Measurements from ENCODE around the gene FAM24B. TPM values are rescaled to one million over a fixed set of nuclear protein-coding genes. Genes with fewer than 3 reads are reported as not detected.

Gene FAM24B
- total RNA-seq, result 1 to 10 TPM in 3 of 4 donors, not detected in 1; 1.5 to 4.8 (median 1.9) TPM

- no peak for TF ChIP-seq CTCF (IDR thresholded peaks at IDR 0.05; ENCODE audit: low read depth)
These were observed at the start of gene FAM24B for GRCh38 chr10:122879339-122880273. FAM24B (minus strand) TSS chr10:122879581; CDS start chr10:122850515, 29,066 bp downstream.

- TF ChIP-seq CTCF (IDR thresholded peaks at IDR 0.05; ENCODE audit: low read depth), result no peak
These were observed 36.3 kb upstream of the FAM24B start for GRCh38 chr10:122915700-122916099.

GRCh38 chr10:122911889-122912484, 32.6 kb upstream of the FAM24B start:
- TF ChIP-seq CTCF (IDR thresholded peaks at IDR 0.05; ENCODE audit: low read depth), result no peak

- no peak for TF ChIP-seq CTCF (IDR thresholded peaks at IDR 0.05; ENCODE audit: low read depth)
These were observed 30.9 kb upstream of the FAM24B start, which contains the start of gene FAM24A for GRCh38 chr10:122910310-122910709. FAM24A (plus strand) TSS chr10:122910610; CDS start chr10:122911635, 1,025 bp downstream.

GRCh38 chr10:122894261-122894944, 15.0 kb upstream of the FAM24B start:
- no peak for TF ChIP-seq CTCF (IDR thresholded peaks at IDR 0.05; ENCODE audit: low read depth)

- no peak for TF ChIP-seq CTCF (IDR thresholded peaks at IDR 0.05; ENCODE audit: low read depth)
These were observed 4.8 kb upstream of the FAM24B start for GRCh38 chr10:122884166-122884565.

- no peak for TF ChIP-seq CTCF (IDR thresholded peaks at IDR 0.05; ENCODE audit: low read depth)
These were observed 3.4 kb upstream of the FAM24B start for GRCh38 chr10:122882766-122883165.
